T-helper 1 cell (primary cell): ENCODE measurements around the gene ZBP1.
"Not testable (repeated sequence)": the region's sequence is repeated elsewhere in the genome, so short reads cannot be mapped to it uniquely, and the experiment has no call there.

ENCODE experiments used
- DNase-seq, 5 donors: peaks; one replicate each; pipeline ENCODE4 v3.0.0-alpha.2; 2012 to 2020

ZBP1 gene

GRCh38 chr20:57638895-57639236 is 18.6 kb upstream of the ZBP1 start:
- DNase-seq: no peak

- no peak for DNase-seq
Observed at GRCh38 chr20:57638173-57638894, 18.1 kb upstream of the ZBP1 start.

GRCh38 chr20:57633945-57634491 is 13.8 kb upstream of the ZBP1 start:
- peak in 1 of 5 donors; percentile 58 for DNase-seq

- DNase-seq: no peak
Observed at GRCh38 chr20:57632286-57632685, 12.1 kb upstream of the ZBP1 start.

GRCh38 chr20:57630061-57630460 is 9.8 kb upstream of the ZBP1 start:
- no peak for DNase-seq

GRCh38 chr20:57629491-57629901 is 9.3 kb upstream of the ZBP1 start:
- not testable (repeated sequence) for DNase-seq

- DNase-seq: not testable (repeated sequence)
Observed at GRCh38 chr20:57628962-57629308, 8.7 kb upstream of the ZBP1 start.

- DNase-seq: peak in 3 of 5 donors; percentile 43 to 78 (median 54)
Observed at GRCh38 chr20:57628047-57628961, 8.1 kb upstream of the ZBP1 start.

- DNase-seq: no peak
Observed at GRCh38 chr20:57627339-57627738, 7.1 kb upstream of the ZBP1 start.

GRCh38 chr20:57625978-57626377 is 5.8 kb upstream of the ZBP1 start:
- DNase-seq: no peak

GRCh38 chr20:57625181-57625958 is 5.1 kb upstream of the ZBP1 start:
- no peak for DNase-seq

GRCh38 chr20:57624124-57624523 is 3.9 kb upstream of the ZBP1 start:
- no peak for DNase-seq

GRCh38 chr20:57622579-57623381 is 2.6 kb upstream of the ZBP1 start:
- DNase-seq: peak; percentile 43 to 64 (median 60)

GRCh38 chr20:57622201-57622570 is 2.0 kb upstream of the ZBP1 start:
- no peak for DNase-seq

GRCh38 chr20:57621421-57622200 is 1.4 kb upstream of the ZBP1 start:
- no peak for DNase-seq

GRCh38 chr20:57620999-57621398 is 773 bp upstream of the ZBP1 start:
- DNase-seq: no peak

- peak; percentile 41 to 96 (median 59) for DNase-seq
Observed at GRCh38 chr20:57619051-57619831, 985 bp downstream of the ZBP1 start.

GRCh38 chr20:57618764-57619050 is 1.5 kb downstream of the ZBP1 start:
- no peak for DNase-seq

GRCh38 chr20:57618091-57618763 is 2.0 kb downstream of the ZBP1 start:
- DNase-seq: peak in 2 of 5 donors; percentile 39 to 43
